Mesendoderm (in vitro differentiated cells): ENCODE results near the gene C1QTNF12.

Source experiments
- DNase-seq: peaks from one replicate; pipeline ENCODE4 v3.0.0; 2013
- H2AK5ac ChIP-seq: 2 replicates; pipeline ENCODE4 v1.6.1; 2013; ENCODE audit warnings: low read length, inconsistent platforms
- H2BK120ac ChIP-seq: 2 replicates; pipeline ENCODE4 v1.6.1; 2013; ENCODE audit warnings: low read depth, mild to moderate bottlenecking, low read length, moderate library complexity, mixed read lengths
- H2BK15ac ChIP-seq: replicated peaks from 2 replicates; pipeline ENCODE4 v1.6.1; 2013; ENCODE audit warnings: low read depth, mild to moderate bottlenecking, moderate library complexity
- H2BK5ac ChIP-seq: 2 replicates; pipeline ENCODE4 v1.6.1; 2013; ENCODE audit warnings: low read length, inconsistent platforms
- H3K18ac ChIP-seq: 2 replicates; pipeline ENCODE4 v1.6.1; 2013; ENCODE audit warnings: mild to moderate bottlenecking, low read length, mixed read lengths
- H3K23ac ChIP-seq: one replicate; pipeline ENCODE4 v1.6.1; 2013; ENCODE audit warnings: low read length
- H3K27ac ChIP-seq: 2 replicates; pipeline ENCODE4 v1.5.1; 2013; ENCODE audit warnings: low read depth, mild to moderate bottlenecking, inconsistent platforms, low read length, moderate library complexity
- H3K27me3 ChIP-seq: 2 replicates; pipeline ENCODE4 v1.6.1; 2013; ENCODE audit warnings: low read length, control low read depth, mild to moderate bottlenecking, inconsistent platforms; ENCODE audit not compliant: insufficient read depth, poor library complexity
- H3K36me3 ChIP-seq: 2 replicates; pipeline ENCODE4 v1.6.1; 2013; ENCODE audit warnings: low read length, inconsistent platforms; ENCODE audit not compliant: control insufficient read depth, insufficient read depth
- H3K4ac ChIP-seq: one replicate; pipeline ENCODE4 v1.6.1; 2013; ENCODE audit warnings: low read depth, mild to moderate bottlenecking, low read length, moderate library complexity
- H3K4me1 ChIP-seq: 2 replicates; pipeline ENCODE4 v1.6.1; 2013; ENCODE audit warnings: low read depth, low read length, inconsistent platforms; ENCODE audit not compliant: control insufficient read depth
- H3K4me2 ChIP-seq: 2 replicates; pipeline ENCODE4 v1.6.1; 2013; ENCODE audit warnings: low read length
- H3K4me3 ChIP-seq: 2 replicates; pipeline ENCODE4 v1.5.1; 2013; ENCODE audit warnings: mild to moderate bottlenecking, low read length
- H3K56ac ChIP-seq: one replicate; pipeline ENCODE4 v1.6.1; 2013; ENCODE audit warnings: low read length
- H3K79me1 ChIP-seq: 2 replicates; pipeline ENCODE4 v1.6.1; 2013; ENCODE audit warnings: low read length, inconsistent platforms
- H3K79me2 ChIP-seq: 2 replicates; pipeline ENCODE4 v1.6.1; 2013; ENCODE audit warnings: mild to moderate bottlenecking, low read length; ENCODE audit not compliant: control insufficient read depth, insufficient read depth
- H3K9ac ChIP-seq: 2 replicates; pipeline ENCODE4 v1.6.1; 2013; ENCODE audit warnings: low read length, inconsistent platforms
- H4K5ac ChIP-seq: one replicate; pipeline ENCODE4 v1.6.1; 2013; ENCODE audit warnings: low read length
- H4K8ac ChIP-seq: one replicate; pipeline ENCODE4 v1.6.1; 2013; ENCODE audit warnings: low read depth, mild to moderate bottlenecking, control low read depth, low read length, moderate library complexity
- WGBS: extraction: QIAGEN DNeasy Blood & Tissue Kit; methylation state at CpG from one replicate; pipeline ENCODE4 v1.1.7; 2013; ENCODE audit warnings: low lambda C conversion rate, missing lambda C conversion rate; ENCODE audit not compliant: insufficient coverage; ENCODE audit errors: extremely low coverage; 5-methylcytosine and 5-hydroxymethylcytosine counted together

C1QTNF12 gene

GRCh38 chr1:1223321-1223720, 23.2 kb downstream of the C1QTNF12 start:
- H3K79me1 ChIP-seq, result peaks cover 9% of the 10 kb centered on the region
- peaks cover 4% of the 10 kb centered on the region for H3K36me3 ChIP-seq
- no peak overlapping the region for H4K5ac ChIP-seq
- H3K27ac ChIP-seq, result no peak overlapping the region
- no peak overlapping the region for H3K18ac ChIP-seq
- peaks cover 4% of the 10 kb centered on the region for H3K79me2 ChIP-seq
- H3K9ac ChIP-seq, result no peak overlapping the region
- H3K23ac ChIP-seq, result no peak overlapping the region
- H3K4ac ChIP-seq, result no peak overlapping the region
- no peak overlapping the region for H2BK5ac ChIP-seq
- no peak for DNase-seq
- H2BK15ac ChIP-seq, result no peak overlapping the region
- no peak overlapping the region for H2BK120ac ChIP-seq
- no peak overlapping the region for H3K4me2 ChIP-seq
- no peak overlapping the region for H3K4me3 ChIP-seq
- no peak overlapping the region for H3K56ac ChIP-seq
- H3K27me3 ChIP-seq, result no peaks in the 10 kb centered on the region
- H4K8ac ChIP-seq, result no peak overlapping the region
- H3K4me1 ChIP-seq, result no peaks in the 10 kb centered on the region
- no peak overlapping the region for H2AK5ac ChIP-seq
- WGBS, result no CpG with 5 or more reads among the region's 15 CpGs

- peaks cover 4% of the 10 kb centered on the region for H3K36me3 ChIP-seq
- H3K23ac ChIP-seq, result no peak overlapping the region
- H4K5ac ChIP-seq, result no peak overlapping the region
- no peak for DNase-seq
- no peak overlapping the region for H2BK120ac ChIP-seq
- no peak overlapping the region for H3K27ac ChIP-seq
- H3K4me2 ChIP-seq, result no peak overlapping the region
- H3K9ac ChIP-seq, result no peak overlapping the region
- peaks cover under 1% of the 10 kb centered on the region for H3K79me2 ChIP-seq
- no CpG with 5 or more reads among the region's 44 CpGs for WGBS
- no peak overlapping the region for H3K56ac ChIP-seq
- H3K18ac ChIP-seq, result no peak overlapping the region
- H3K27me3 ChIP-seq, result no peaks in the 10 kb centered on the region
- H3K79me1 ChIP-seq, result peaks cover 7% of the 10 kb centered on the region
- H4K8ac ChIP-seq, result no peak overlapping the region
- no peak overlapping the region for H3K4ac ChIP-seq
- H3K4me3 ChIP-seq, result no peak overlapping the region
- H3K4me1 ChIP-seq, result no peaks in the 10 kb centered on the region
- H2BK5ac ChIP-seq, result no peak overlapping the region
- no peak overlapping the region for H2BK15ac ChIP-seq
- no peak overlapping the region for H2AK5ac ChIP-seq
Measured at GRCh38 chr1:1222575-1223225, 23.8 kb downstream of the C1QTNF12 start.

GRCh38 chr1:1221887-1222574, 24.5 kb downstream of the C1QTNF12 start:
- Histone ChIP-seq H2BK5ac (no peak overlapping the region), H4K5ac (no peak overlapping the region), H4K8ac (no peak overlapping the region), H2BK120ac (no peak overlapping the region), H3K56ac (no peak overlapping the region), H3K4ac (no peak overlapping the region), H3K9ac (no peak overlapping the region), H3K79me1 (peaks cover 6% of the 10 kb centered on the region), H3K27ac (no peak overlapping the region), H3K23ac (no peak overlapping the region), H2AK5ac (no peak overlapping the region), H3K4me1 (no peaks in the 10 kb centered on the region), H3K36me3 (peaks cover 4% of the 10 kb centered on the region), H2BK15ac (no peak overlapping the region), H3K27me3 (no peaks in the 10 kb centered on the region), H3K4me2 (no peak overlapping the region), H3K79me2 (no peaks in the 10 kb centered on the region), H3K4me3 (no peak overlapping the region), H3K18ac (no peak overlapping the region)
- DNase-seq, result no peak
- no CpG with 5 or more reads among the region's 30 CpGs for WGBS

GRCh38 chr1:1220197-1220596, 26.3 kb downstream of the C1QTNF12 start:
- no peak overlapping the region for H2BK120ac ChIP-seq
- no peak overlapping the region for H3K23ac ChIP-seq
- H2BK15ac ChIP-seq, result no peak overlapping the region
- no peaks in the 10 kb centered on the region for H3K4me1 ChIP-seq
- peaks cover 4% of the 10 kb centered on the region for H3K36me3 ChIP-seq
- H3K4me2 ChIP-seq, result no peak overlapping the region
- no peak overlapping the region for H3K56ac ChIP-seq
- no peak overlapping the region for H2AK5ac ChIP-seq
- no peak for DNase-seq
- no peaks in the 10 kb centered on the region for H3K27me3 ChIP-seq
- H2BK5ac ChIP-seq, result no peak overlapping the region
- no peak overlapping the region for H3K27ac ChIP-seq
- H3K79me1 ChIP-seq, result peaks cover 6% of the 10 kb centered on the region
- whole genome bisulfite sequencing, result no CpG with 5 or more reads among the region's 24 CpGs
- H3K4ac ChIP-seq, result no peak overlapping the region
- no peak overlapping the region for H3K18ac ChIP-seq
- H3K4me3 ChIP-seq, result no peak overlapping the region
- H4K5ac ChIP-seq, result no peak overlapping the region
- no peak overlapping the region for H3K9ac ChIP-seq
- no peaks in the 10 kb centered on the region for H3K79me2 ChIP-seq
- H4K8ac ChIP-seq, result no peak overlapping the region

- H3K27me3 ChIP-seq, result no peaks in the 10 kb centered on the region
- peaks cover 4% of the 10 kb centered on the region for H3K36me3 ChIP-seq
- H3K27ac ChIP-seq, result no peak overlapping the region
- H2AK5ac ChIP-seq, result no peak overlapping the region
- WGBS, result no CpG with 5 or more reads among the region's 20 CpGs
- H3K4ac ChIP-seq, result no peak overlapping the region
- no peak overlapping the region for H2BK15ac ChIP-seq
- no peaks in the 10 kb centered on the region for H3K4me1 ChIP-seq
- H3K18ac ChIP-seq, result no peak overlapping the region
- H3K23ac ChIP-seq, result no peak overlapping the region
- no peak overlapping the region for H3K4me2 ChIP-seq
- H3K79me1 ChIP-seq, result no peaks in the 10 kb centered on the region
- H3K9ac ChIP-seq, result no peak overlapping the region
- no peak overlapping the region for H4K8ac ChIP-seq
- no peaks in the 10 kb centered on the region for H3K79me2 ChIP-seq
- no peak overlapping the region for H2BK5ac ChIP-seq
- no peak overlapping the region for H4K5ac ChIP-seq
- no peak for DNase-seq
- no peak overlapping the region for H3K56ac ChIP-seq
- H3K4me3 ChIP-seq, result no peak overlapping the region
- H2BK120ac ChIP-seq, result no peak overlapping the region
Measured at GRCh38 chr1:1219341-1219740, 27.2 kb downstream of the C1QTNF12 start.
